H9 (cell line): ENCODE measurements around the gene APOBEC4. TPM values are rescaled to one million over a fixed set of nuclear protein-coding genes. Genes with fewer than 3 reads are reported as not detected.

Experiments
- DNase-seq: peaks from one replicate; pipeline ENCODE4 v3.0.0-alpha.2; 2017
- H2AFZ ChIP-seq: one replicate; pipeline ENCODE4 v1.6.1; 2013; ENCODE audit warnings: mild to moderate bottlenecking, low read length, control low read depth, moderate library complexity
- H2AK5ac ChIP-seq: 2 replicates; pipeline ENCODE4 v1.6.1; 2013; ENCODE audit warnings: low read length, control low read depth, mixed read lengths; ENCODE audit not compliant: insufficient read length
- H2BK120ac ChIP-seq: one replicate; pipeline ENCODE4 v1.6.1; 2013; ENCODE audit warnings: low read depth, mild to moderate bottlenecking, low read length, control low read depth, inconsistent platforms; ENCODE audit not compliant: poor library complexity, severe bottlenecking
- H2BK12ac ChIP-seq: 2 replicates; pipeline ENCODE4 v1.6.1; 2013; ENCODE audit warnings: low read length, control low read depth, mixed read lengths, low read depth; ENCODE audit not compliant: insufficient read length
- H2BK15ac ChIP-seq: 2 replicates; pipeline ENCODE4 v1.6.1; 2013; ENCODE audit warnings: low read depth, low read length, control low read depth
- H2BK20ac ChIP-seq: one replicate; pipeline ENCODE4 v1.6.1; 2013; ENCODE audit warnings: low read depth, mild to moderate bottlenecking, low read length, control low read depth, inconsistent platforms; ENCODE audit not compliant: poor library complexity, severe bottlenecking
- H2BK5ac ChIP-seq: 2 replicates; pipeline ENCODE4 v1.6.1; 2013; ENCODE audit warnings: low read length, control low read depth, mixed read lengths; ENCODE audit not compliant: insufficient read length
- H3K14ac ChIP-seq: 2 replicates; pipeline ENCODE4 v1.6.1; 2013; ENCODE audit warnings: low read length, control low read depth; ENCODE audit not compliant: insufficient read depth
- H3K18ac ChIP-seq: 2 replicates; pipeline ENCODE4 v1.6.1; 2013; ENCODE audit warnings: low read depth, mild to moderate bottlenecking, mixed read lengths, low read length, control low read depth; ENCODE audit not compliant: insufficient read length
- H3K23ac ChIP-seq: 2 replicates; pipeline ENCODE4 v1.6.1; 2013; ENCODE audit warnings: low read length, control low read depth, mixed read lengths, low read depth; ENCODE audit not compliant: insufficient read length
- H3K23me2 ChIP-seq: 2 replicates; pipeline ENCODE4 v1.6.1; 2013; ENCODE audit warnings: low read depth, mild to moderate bottlenecking, mixed read lengths, low read length, control low read depth; ENCODE audit not compliant: insufficient read length, poor library complexity, severe bottlenecking
- H3K27ac ChIP-seq: 2 replicates; pipeline ENCODE4 v1.5.1; 2013; ENCODE audit warnings: low read length, control low read depth, mixed read lengths, low read depth; ENCODE audit not compliant: insufficient read length
- H3K27me3 ChIP-seq: 2 replicates; pipeline ENCODE4 v1.6.1; 2013; ENCODE audit warnings: low read length, control low read depth, inconsistent platforms; ENCODE audit not compliant: insufficient read depth
- H3K4ac ChIP-seq: 2 replicates; pipeline ENCODE4 v1.6.1; 2013; ENCODE audit warnings: low read depth, mild to moderate bottlenecking, control low read depth, inconsistent platforms, low read length, moderate library complexity
- H3K4me1 ChIP-seq: 2 replicates; pipeline ENCODE4 v1.6.1; 2013; ENCODE audit warnings: low read length, control low read depth, inconsistent platforms; ENCODE audit not compliant: insufficient read depth
- H3K4me2 ChIP-seq: 2 replicates; pipeline ENCODE4 v1.6.1; 2013; ENCODE audit warnings: low read length, control low read depth, mixed read lengths; ENCODE audit not compliant: insufficient read length, insufficient read depth
- H3K56ac ChIP-seq: 2 replicates; pipeline ENCODE4 v1.6.1; 2013; ENCODE audit warnings: low read depth, mild to moderate bottlenecking, mixed read lengths, low read length, control low read depth; ENCODE audit not compliant: insufficient read length
- H3K79me1 ChIP-seq: 2 replicates; pipeline ENCODE4 v1.6.1; 2013; ENCODE audit warnings: low read depth, mild to moderate bottlenecking, moderate library complexity, low read length, control low read depth, inconsistent platforms; ENCODE audit not compliant: insufficient read depth, poor library complexity, severe bottlenecking
- H3K79me2 ChIP-seq: 2 replicates; pipeline ENCODE4 v1.6.1; 2013; ENCODE audit warnings: low read length, control low read depth, inconsistent platforms; ENCODE audit not compliant: insufficient read depth
- H3K9ac ChIP-seq: 2 replicates; pipeline ENCODE4 v1.6.1; 2013; ENCODE audit warnings: low read length, control low read depth, mixed read lengths; ENCODE audit not compliant: insufficient read length; ENCODE audit errors: extremely low read depth
- H3K9me3 ChIP-seq: one replicate; pipeline ENCODE4 v1.6.1; 2013; ENCODE audit warnings: low read depth, low read length, inconsistent platforms; ENCODE audit not compliant: control insufficient read depth
- H3T11ph ChIP-seq: one replicate; pipeline ENCODE4 v1.6.1; 2013; ENCODE audit warnings: mild to moderate bottlenecking, low read length, control low read depth, inconsistent platforms
- H4K20me1 ChIP-seq: one replicate; pipeline ENCODE4 v1.6.1; 2013; ENCODE audit not compliant: control insufficient read depth, insufficient read length, insufficient read depth
- H4K5ac ChIP-seq: 2 replicates; pipeline ENCODE4 v1.6.1; 2013; ENCODE audit warnings: low read depth, mild to moderate bottlenecking, mixed read lengths, low read length, control low read depth; ENCODE audit not compliant: insufficient read length
- H4K8ac ChIP-seq: replicated peaks from 2 replicates; pipeline ENCODE4 v1.6.1; 2013; ENCODE audit warnings: low read length, control low read depth, mixed read lengths, low read depth; ENCODE audit not compliant: insufficient read length
- H4K91ac ChIP-seq: 2 replicates; pipeline ENCODE4 v1.6.1; 2013; ENCODE audit warnings: low read depth, mild to moderate bottlenecking, moderate library complexity, mixed read lengths, low read length, control low read depth; ENCODE audit not compliant: insufficient read length
- H3K27ac Mint-ChIP-seq, 3 experiments: 2 replicates in 2 of 3; 3 replicates in 1 of 3; pipeline ENCODE4 v1.8.0; 2020 to 2021; ENCODE audit warnings: mixed read lengths in 3 of 3, mild to moderate bottlenecking in 1 of 3, moderate library complexity in 1 of 3
- H3K27me3 Mint-ChIP-seq: 2 replicates; pipeline ENCODE4 v1.8.0; 2021; ENCODE audit warnings: low read depth, mild to moderate bottlenecking, moderate library complexity, mixed read lengths
- H3K36me3 Mint-ChIP-seq, 3 experiments: 2 replicates in 2 of 3; 3 replicates in 1 of 3; pipeline ENCODE4 v1.8.0; 2020 to 2021; ENCODE audit warnings: low read depth in 3 of 3, mixed read lengths in 3 of 3; ENCODE audit not compliant: insufficient read depth in 1 of 3
- H3K4me1 Mint-ChIP-seq, 2 experiments: 2 replicates each; pipeline ENCODE4 v1.8.0; 2020; ENCODE audit warnings: mixed read lengths in 2 of 2
- H3K4me3 Mint-ChIP-seq, 2 experiments: 2 replicates in 1 of 2; 3 replicates in 1 of 2; pipeline ENCODE4 v1.8.0; 2020 to 2021; ENCODE audit warnings: mild to moderate bottlenecking in 2 of 2, mixed read lengths in 2 of 2, moderate library complexity in 1 of 2
- H3K9me3 Mint-ChIP-seq, 2 experiments: 2 replicates in 1 of 2; 3 replicates in 1 of 2; pipeline ENCODE4 v1.8.0; 2020; ENCODE audit warnings: mild to moderate bottlenecking in 2 of 2, mixed read lengths in 2 of 2, moderate library complexity in 1 of 2
- CTCF ChIP-seq: fragments of 200-600 bp; sonication (generic); conservative IDR thresholded peaks from 3 replicates; pipeline ENCODE4 v1.8.0; 2021; ENCODE audit warnings: antibody characterized with exemption, mild to moderate bottlenecking
- total RNA-seq: library from RNA; stranded (reverse); gene quantifications from 2 replicates; pipeline ENCODE4 v1.2.1, GENCODE V29; 2021

The APOBEC4 gene
- total RNA-seq, 1 experiment from 2014 or later, result not detected

- H3K18ac ChIP-seq, result no peak overlapping the region
- no peak overlapping the region for H3K23ac ChIP-seq
- no peak overlapping the region for H2BK5ac ChIP-seq
- no peaks in the 10 kb centered on the region for H3K9me3 ChIP-seq
- no peak overlapping the region for H3K4me2 ChIP-seq
- Mint-ChIP-seq H3K36me3 (no peaks in the 10 kb centered on the region), H3K27ac (no peak overlapping the region; a peak in 1 of 7 replicates), H3K27me3 (no peaks in the 10 kb centered on the region), H3K9me3 (no peaks in the 10 kb centered on the region), H3K4me1 (peaks cover 0 to 3% of the 10 kb centered on the region in 2 experiments; a peak in 1 of 4 replicates), H3K4me3 (no peak overlapping the region)
- no peaks in the 10 kb centered on the region for H3K23me2 ChIP-seq
- H2AFZ ChIP-seq, result no peak overlapping the region
- H3K4ac ChIP-seq, result no peak overlapping the region
- no peak for TF ChIP-seq CTCF
- no peak overlapping the region for H4K8ac ChIP-seq
- no peaks in the 10 kb centered on the region for H3K4me1 ChIP-seq
- no peaks in the 10 kb centered on the region for H4K20me1 ChIP-seq
- H2AK5ac ChIP-seq, result no peak overlapping the region
- no peaks in the 10 kb centered on the region for H3K79me2 ChIP-seq
- H3K56ac ChIP-seq, result no peak overlapping the region
- no peak overlapping the region for H2BK20ac ChIP-seq
- DNase-seq, result no peak
- no peak overlapping the region for H4K91ac ChIP-seq
- H3K27ac ChIP-seq, result no peak overlapping the region
- no peaks in the 10 kb centered on the region for H3K27me3 ChIP-seq
- no peak overlapping the region for H2BK15ac ChIP-seq
- H2BK12ac ChIP-seq, result no peak overlapping the region
- no peak overlapping the region for H3K9ac ChIP-seq
- no peaks in the 10 kb centered on the region for H3K79me1 ChIP-seq
- no peak overlapping the region for H4K5ac ChIP-seq
- no peak overlapping the region for H2BK120ac ChIP-seq
- H3K14ac ChIP-seq, result no peak overlapping the region
- no peak overlapping the region for H3T11ph ChIP-seq
Observed at GRCh38 chr1:183689762-183690204, 36.7 kb upstream of the APOBEC4 start.
